ENCODE data around the gene ARHGEF26.

ARHGEF26 gene

GRCh38 chr3:154285221-154285620 lies 164.0 kb downstream of the ARHGEF26 start:
- no peak for TF ChIP-seq CTCF (IDR thresholded peaks at IDR 0.05)
- DNase-seq (ENCODE audit: low spot score) = no peak
- no peak overlapping the region for H3K27ac ChIP-seq
- no peak overlapping the region for H3K4me3 ChIP-seq

GRCh38 chr3:154290187-154290586 lies 169.0 kb downstream of the ARHGEF26 start:
- no peak overlapping the region for H3K27ac ChIP-seq
- TF ChIP-seq CTCF (IDR thresholded peaks at IDR 0.05) = no peak
- DNase-seq (ENCODE audit: low spot score) = no peak
- H3K4me3 ChIP-seq = no peak overlapping the region

GRCh38 chr3:154294016-154294415 lies 172.8 kb downstream of the ARHGEF26 start:
- no peak for DNase-seq (ENCODE audit: low spot score)
- TF ChIP-seq CTCF (IDR thresholded peaks at IDR 0.05) = no peak
- Histone ChIP-seq H3K27ac (no peak overlapping the region), H3K4me3 (no peak overlapping the region)

GRCh38 chr3:154301561-154301960 lies 180.4 kb downstream of the ARHGEF26 start:
- no peak overlapping the region for H3K27ac ChIP-seq
- no peak for TF ChIP-seq CTCF (IDR thresholded peaks at IDR 0.05)
- no peak overlapping the region for H3K4me3 ChIP-seq
- no peak for DNase-seq (ENCODE audit: low spot score)

DNA sequence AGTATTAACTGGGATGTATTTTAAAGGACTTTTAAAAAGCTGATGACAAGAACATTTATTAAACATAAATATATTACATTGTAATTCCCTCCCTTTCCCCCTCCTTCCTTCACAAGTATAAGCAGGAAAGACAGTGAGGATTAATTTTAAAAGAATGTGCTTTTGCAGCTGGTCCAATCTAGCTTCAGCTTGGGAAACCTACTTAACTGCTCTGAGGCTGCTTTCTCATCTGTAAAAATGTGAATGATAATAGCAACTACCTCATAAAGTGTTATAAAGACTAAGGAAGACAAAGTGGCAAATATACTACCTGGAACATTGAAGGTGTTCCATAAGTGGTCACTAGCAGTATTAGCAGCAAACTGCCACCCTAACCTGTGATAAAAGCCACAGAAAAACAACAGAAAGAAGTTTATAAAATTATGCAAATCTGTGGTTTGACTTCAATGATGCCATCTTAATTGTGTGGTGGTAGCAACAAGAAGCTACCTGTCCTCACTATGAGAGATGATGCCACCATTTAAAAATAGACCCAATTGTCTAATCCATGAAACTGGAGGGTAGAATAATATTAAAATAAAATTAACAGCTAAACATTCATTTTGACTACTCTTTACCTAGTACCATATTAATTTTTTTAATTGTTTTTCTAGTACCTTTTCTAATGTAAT lies 183.1 kb downstream of the ARHGEF26 start:
- no peak for TF ChIP-seq CTCF (IDR thresholded peaks at IDR 0.05)
- H3K4me3 ChIP-seq = no peak overlapping the region
- no peak overlapping the region for H3K27ac ChIP-seq
- DNase-seq (ENCODE audit: low spot score) = no peak

DNA sequence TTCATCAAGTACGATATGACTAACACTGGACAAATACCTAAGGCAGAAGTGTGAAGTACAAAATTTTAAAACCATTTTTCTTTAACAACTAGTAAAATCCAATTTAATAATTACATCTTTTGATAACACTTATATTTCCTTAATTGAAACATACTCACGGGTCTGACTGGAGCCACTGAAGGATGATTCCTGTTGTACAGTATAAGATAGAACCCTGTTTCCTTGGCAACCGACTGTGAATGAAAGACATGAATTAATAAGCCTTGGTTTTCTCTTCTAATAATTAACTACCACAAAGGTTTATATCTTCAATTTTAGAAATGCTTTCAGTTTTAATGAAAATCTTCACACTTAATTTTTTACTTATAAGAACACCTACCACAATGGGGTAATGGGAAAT lies 183.7 kb downstream of the ARHGEF26 start:
- H3K4me3 ChIP-seq = no peak overlapping the region
- no peak for DNase-seq (ENCODE audit: low spot score)
- H3K27ac ChIP-seq = no peak overlapping the region
- no peak for TF ChIP-seq CTCF (IDR thresholded peaks at IDR 0.05)

- TF ChIP-seq CTCF (IDR thresholded peaks at IDR 0.05) = no peak
- Histone ChIP-seq H3K27ac (no peak overlapping the region), H3K4me3 (no peak overlapping the region)
- no peak for DNase-seq (ENCODE audit: low spot score)
These were observed 186.2 kb downstream of the ARHGEF26 start for GRCh38 chr3:154307363-154307762.

Measured in coronary artery (tissue), 2 donors.